Left lobe of liver (tissue), 2 donors: Measurements from ENCODE around the gene PIERCE2. TPM values are rescaled to one million over a fixed set of nuclear protein-coding genes. Genes with fewer than 3 reads are reported as not detected.
"Not testable (repeated sequence)": the region's sequence is repeated elsewhere in the genome, so short reads cannot be mapped to it uniquely, and the experiment has no call there.

Experiments used
- ATAC-seq: fragments of 200-7000 bp; cut with Tn5 transposase; one replicate; pipeline ENCODE4 v1.9.1; 2020; ENCODE audit warnings: mild to moderate bottlenecking, moderate library complexity
- DNase-seq: peaks from one replicate; pipeline ENCODE4 v3.0.0-alpha.2; 2020; ENCODE audit warnings: low spot score
- total RNA-seq: library from RNA; stranded (reverse); gene quantifications from one replicate; pipeline ENCODE4 v1.2.1, GENCODE V29; 2021
- donor health status: DM: no; HTN: no; CAD: no; lungs with moderate emphysema.
- donor health status: DM: no; HTN: yes; CAD: no.

The PIERCE2 gene
- total RNA-seq, 1 donor from 2014 or later: 0.60 TPM

GRCh38 chr15:55420171-55420866 is 12.0 kb downstream of the PIERCE2 start:
- no peak for ATAC-seq

GRCh38 chr15:55422089-55422488 is 13.8 kb downstream of the PIERCE2 start:
- DNase-seq: no peak
- no peak for ATAC-seq

More at GRCh38 chr15:55420171-55420866, 12.0 kb downstream of the PIERCE2 start:
- DNase-seq: no peak

GRCh38 chr15:55434989-55435825 is 26.9 kb downstream of the PIERCE2 start:
- DNase-seq: peak; percentile 7
- peak; percentile 95 for ATAC-seq

GRCh38 chr15:55443141-55443540 is 34.8 kb downstream of the PIERCE2 start:
- not testable (repeated sequence) for DNase-seq, ATAC-seq

- not testable (repeated sequence) for ATAC-seq, DNase-seq
Observed at GRCh38 chr15:55445936-55446335, 37.6 kb downstream of the PIERCE2 start.

- ATAC-seq: not testable (repeated sequence)
Observed at GRCh38 chr15:55446379-55447029, 38.2 kb downstream of the PIERCE2 start.

GRCh38 chr15:55447030-55447394 is 38.7 kb downstream of the PIERCE2 start:
- not testable (repeated sequence) for DNase-seq

More at GRCh38 chr15:55446379-55447029, 38.2 kb downstream of the PIERCE2 start:
- DNase-seq: not testable (repeated sequence)

GRCh38 chr15:55457401-55458022 is 49.2 kb downstream of the PIERCE2 start:
- DNase-seq (no peak), ATAC-seq (no peak)

More at GRCh38 chr15:55447030-55447394, 38.7 kb downstream of the PIERCE2 start:
- ATAC-seq: not testable (repeated sequence)

GRCh38 chr15:55461447-55461846 is 53.2 kb downstream of the PIERCE2 start:
- ATAC-seq (no peak), DNase-seq (no peak)

- no peak for ATAC-seq
- DNase-seq: no peak
Observed at GRCh38 chr15:55468321-55468720, 60.0 kb downstream of the PIERCE2 start.

Other genes starting within 250 kb of the PIERCE2 start
- 14.2 TPM for gene RSL24D1, start 211.6 kb upstream of the PIERCE2 start, total RNA-seq
- gene RAB27A, start 118.7 kb upstream of the PIERCE2 start, total RNA-seq: 16.7 TPM
- 7.0 TPM for gene PIGBOS1, start 89.4 kb upstream of the PIERCE2 start, total RNA-seq
- gene PIGB, start 89.3 kb upstream of the PIERCE2 start, total RNA-seq: 5.4 TPM
- 60.2 TPM for gene CCPG1, start 136 bp upstream of the PIERCE2 start, total RNA-seq
- gene DNAAF4, start 99.7 kb downstream of the PIERCE2 start, total RNA-seq: not detected
- 0.18 TPM for gene PYGO1, start 179.8 kb downstream of the PIERCE2 start, total RNA-seq